Measurements from ENCODE around the gene PRDM15. TPM values are rescaled to one million over a fixed set of nuclear protein-coding genes. Genes with fewer than 3 reads are reported as not detected.

Gene PRDM15
- total RNA-seq, 1 donor from 2014 or later = 2.9 TPM

DNA sequence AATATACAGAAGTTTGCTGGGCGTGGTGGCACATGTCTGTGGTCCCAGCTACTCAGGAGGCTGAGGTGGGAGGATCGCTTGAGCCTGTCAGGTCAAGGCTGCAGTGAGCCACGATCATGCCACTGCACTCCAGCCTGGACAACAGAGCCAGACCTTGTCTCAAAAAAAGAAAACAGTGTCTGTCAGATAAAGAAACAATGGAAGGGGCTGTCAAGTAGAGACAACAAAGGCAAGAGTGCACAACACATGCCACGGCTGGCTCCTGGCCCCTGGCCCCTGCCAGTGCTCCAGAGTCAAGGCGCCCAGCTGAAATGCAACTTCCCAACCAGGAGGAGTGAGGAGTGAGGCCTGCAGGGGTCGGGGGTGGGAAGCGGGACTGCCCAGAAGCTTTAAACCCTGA is 32.6 kb downstream of the PRDM15 start:
- TF ChIP-seq, protein P1, sequence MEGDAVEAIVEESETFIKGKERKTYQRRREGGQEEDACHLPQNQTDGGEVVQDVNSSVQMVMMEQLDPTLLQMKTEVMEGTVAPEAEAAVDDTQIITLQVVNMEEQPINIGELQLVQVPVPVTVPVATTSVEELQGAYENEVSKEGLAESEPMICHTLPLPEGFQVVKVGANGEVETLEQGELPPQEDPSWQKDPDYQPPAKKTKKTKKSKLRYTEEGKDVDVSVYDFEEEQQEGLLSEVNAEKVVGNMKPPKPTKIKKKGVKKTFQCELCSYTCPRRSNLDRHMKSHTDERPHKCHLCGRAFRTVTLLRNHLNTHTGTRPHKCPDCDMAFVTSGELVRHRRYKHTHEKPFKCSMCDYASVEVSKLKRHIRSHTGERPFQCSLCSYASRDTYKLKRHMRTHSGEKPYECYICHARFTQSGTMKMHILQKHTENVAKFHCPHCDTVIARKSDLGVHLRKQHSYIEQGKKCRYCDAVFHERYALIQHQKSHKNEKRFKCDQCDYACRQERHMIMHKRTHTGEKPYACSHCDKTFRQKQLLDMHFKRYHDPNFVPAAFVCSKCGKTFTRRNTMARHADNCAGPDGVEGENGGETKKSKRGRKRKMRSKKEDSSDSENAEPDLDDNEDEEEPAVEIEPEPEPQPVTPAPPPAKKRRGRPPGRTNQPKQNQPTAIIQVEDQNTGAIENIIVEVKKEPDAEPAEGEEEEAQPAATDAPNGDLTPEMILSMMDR (IDR thresholded peaks at IDR 0.05; ENCODE audit: borderline replicate concordance) = no peak
- Histone ChIP-seq H3K36me3 (peaks cover 17% of the 10 kb centered on the region), H3K27ac (replicated peaks) (no peak overlapping the region), H3K4me1 (no peaks in the 10 kb centered on the region), H3K27me3 (ENCODE audit: low read depth) (no peaks in the 10 kb centered on the region), H3K9me3 (replicated peaks) (peaks cover 3% of the 10 kb centered on the region), H3K4me3 (no peak overlapping the region)
- intact Hi-C loops (cut with micrococcal nuclease) = no loop called here
- DNase-seq = no peak

DNA sequence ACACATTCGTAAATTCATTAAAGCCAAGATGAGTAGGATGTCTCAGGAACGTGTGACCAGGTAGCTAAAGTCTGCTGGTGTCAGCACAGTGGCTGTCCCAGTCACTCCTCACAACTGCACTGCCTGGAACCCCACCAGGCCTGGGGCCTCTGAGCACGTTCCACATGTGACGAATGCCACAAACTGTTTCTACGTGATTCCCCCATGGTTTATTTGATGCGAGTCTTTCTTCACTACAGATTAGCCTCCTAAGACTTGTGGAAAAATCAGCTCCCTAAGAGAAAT is 33.2 kb downstream of the PRDM15 start:
- peaks cover 9% of the 10 kb centered on the region for H3K9me3 ChIP-seq (replicated peaks)
- TF ChIP-seq, protein P1 (IDR thresholded peaks at IDR 0.05; ENCODE audit: borderline replicate concordance) = no peak
- intact Hi-C loops (cut with micrococcal nuclease) = no loop called here

DNA sequence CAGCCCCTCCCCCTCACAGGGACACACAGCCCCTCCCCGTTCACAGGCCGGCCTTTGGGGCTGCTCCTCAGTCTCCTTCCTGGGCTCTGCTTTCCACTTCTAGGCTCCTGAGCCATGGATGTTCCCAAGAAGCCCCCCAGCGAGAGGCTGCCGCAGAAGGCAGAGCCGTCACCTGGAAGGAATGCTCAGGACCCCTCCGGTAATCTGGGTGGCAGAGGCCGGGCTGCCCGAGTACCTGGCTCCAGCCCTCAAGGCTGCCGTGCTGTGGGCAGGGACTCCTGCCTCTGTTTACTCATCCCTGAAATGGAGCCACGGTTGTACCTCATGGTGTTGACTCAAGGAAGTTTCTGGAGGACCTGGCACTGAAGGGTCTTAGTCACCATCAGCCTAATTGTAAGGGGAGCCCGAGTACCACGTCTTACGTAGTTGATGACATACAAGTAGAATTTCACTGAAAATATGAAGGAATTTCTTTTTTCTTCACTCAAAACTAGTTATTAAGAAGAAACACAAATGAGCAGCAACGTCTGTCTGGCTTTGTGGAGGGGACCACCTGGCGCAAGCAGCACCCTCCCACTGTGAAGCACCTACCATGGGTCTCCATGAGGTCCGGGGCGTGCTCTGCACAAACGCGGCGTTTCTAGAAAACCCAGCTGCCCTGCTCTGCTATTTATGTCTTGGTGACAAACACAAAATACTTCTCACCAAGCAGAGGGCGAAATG is 33.7 kb downstream of the PRDM15 start:
- peaks cover 14% of the 10 kb centered on the region for H3K9me3 ChIP-seq (replicated peaks)
- TF ChIP-seq, protein P1 (IDR thresholded peaks at IDR 0.05; ENCODE audit: borderline replicate concordance) = no peak
- H3K4me3 ChIP-seq = no peak overlapping the region
- intact Hi-C loops (cut with micrococcal nuclease) = no loop called here
- no peak for DNase-seq
- H3K27me3 ChIP-seq (ENCODE audit: low read depth) = no peaks in the 10 kb centered on the region
- H3K36me3 ChIP-seq = peaks cover 22% of the 10 kb centered on the region
- H3K27ac ChIP-seq (replicated peaks) = no peak overlapping the region
- H3K4me1 ChIP-seq = no peaks in the 10 kb centered on the region

More for the DNA sequence above, 33.2 kb downstream of the PRDM15 start:
- no peak overlapping the region for H3K27ac ChIP-seq (replicated peaks)
- peaks cover 18% of the 10 kb centered on the region for H3K36me3 ChIP-seq
- no peaks in the 10 kb centered on the region for H3K4me1 ChIP-seq
- no peaks in the 10 kb centered on the region for H3K27me3 ChIP-seq (ENCODE audit: low read depth)
- DNase-seq = no peak
- no peak overlapping the region for H3K4me3 ChIP-seq

DNA sequence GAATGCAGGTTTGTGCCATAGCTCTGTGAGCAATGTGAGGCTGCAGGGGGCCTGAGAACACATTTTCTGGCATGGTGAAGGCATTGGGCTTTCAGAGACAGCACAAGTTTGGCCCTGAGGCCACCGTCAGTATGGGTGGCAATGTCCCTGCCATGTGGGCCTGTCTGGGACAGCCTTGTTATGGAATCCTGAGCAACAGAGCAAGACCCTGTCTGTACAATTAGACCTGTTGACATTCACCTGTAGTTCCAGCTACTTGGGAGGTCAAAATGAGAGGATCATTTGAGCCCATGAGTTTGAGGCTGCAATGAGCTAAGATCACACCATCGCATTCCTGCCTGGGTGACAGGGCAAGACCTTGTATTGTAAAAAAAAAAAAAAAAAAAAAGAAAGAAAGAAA is 35.6 kb downstream of the PRDM15 start:
- intact Hi-C loops (cut with micrococcal nuclease) = no loop called here
- TF ChIP-seq, protein P1 (IDR thresholded peaks at IDR 0.05; ENCODE audit: borderline replicate concordance) = no peak
- no peak overlapping the region for H3K27ac ChIP-seq (replicated peaks)
- H3K4me3 ChIP-seq = no peak overlapping the region
- DNase-seq = no peak
- H3K9me3 ChIP-seq (replicated peaks) = peaks cover 15% of the 10 kb centered on the region
- H3K36me3 ChIP-seq = peaks cover 32% of the 10 kb centered on the region
- H3K4me1 ChIP-seq = no peaks in the 10 kb centered on the region
- H3K27me3 ChIP-seq (ENCODE audit: low read depth) = no peaks in the 10 kb centered on the region

DNA sequence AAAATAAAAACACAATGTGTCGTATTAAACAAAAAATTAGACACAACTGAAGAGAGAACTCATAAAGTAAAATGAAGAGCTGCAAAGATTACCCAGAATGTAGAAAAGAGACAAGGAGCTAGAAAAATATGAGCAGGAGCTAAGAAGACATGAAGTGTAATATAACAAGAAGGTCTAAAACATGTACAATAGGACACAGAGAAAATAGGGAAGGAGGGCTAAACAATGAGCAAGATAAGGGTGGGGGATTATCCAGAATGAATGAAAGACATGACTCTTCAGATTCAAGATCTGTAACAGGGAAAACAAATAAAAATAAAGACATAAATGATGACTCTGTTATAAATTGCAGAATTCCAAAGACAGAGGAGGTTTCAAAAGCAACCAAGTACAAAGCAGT is 38.3 kb downstream of the PRDM15 start:
- H3K9me3 ChIP-seq (replicated peaks) = peaks cover 15% of the 10 kb centered on the region
- no peaks in the 10 kb centered on the region for H3K4me1 ChIP-seq
- DNase-seq = no peak
- no peak overlapping the region for H3K4me3 ChIP-seq
- H3K27me3 ChIP-seq (ENCODE audit: low read depth) = no peaks in the 10 kb centered on the region
- intact Hi-C loops (cut with micrococcal nuclease) = no loop called here
- H3K36me3 ChIP-seq = peaks cover 54% of the 10 kb centered on the region
- no peak overlapping the region for H3K27ac ChIP-seq (replicated peaks)
- TF ChIP-seq, protein P1 (IDR thresholded peaks at IDR 0.05; ENCODE audit: borderline replicate concordance) = no peak
